OCI-M2 (cell line): ENCODE results near the gene FOXA2.

Experiments
- DNase-seq: peaks from one replicate; lab custom pipeline; 2025; ENCODE audit not compliant: unreplicated experiment; lab: John Stamatoyannopoulos, UW

Gene FOXA2

DNA sequence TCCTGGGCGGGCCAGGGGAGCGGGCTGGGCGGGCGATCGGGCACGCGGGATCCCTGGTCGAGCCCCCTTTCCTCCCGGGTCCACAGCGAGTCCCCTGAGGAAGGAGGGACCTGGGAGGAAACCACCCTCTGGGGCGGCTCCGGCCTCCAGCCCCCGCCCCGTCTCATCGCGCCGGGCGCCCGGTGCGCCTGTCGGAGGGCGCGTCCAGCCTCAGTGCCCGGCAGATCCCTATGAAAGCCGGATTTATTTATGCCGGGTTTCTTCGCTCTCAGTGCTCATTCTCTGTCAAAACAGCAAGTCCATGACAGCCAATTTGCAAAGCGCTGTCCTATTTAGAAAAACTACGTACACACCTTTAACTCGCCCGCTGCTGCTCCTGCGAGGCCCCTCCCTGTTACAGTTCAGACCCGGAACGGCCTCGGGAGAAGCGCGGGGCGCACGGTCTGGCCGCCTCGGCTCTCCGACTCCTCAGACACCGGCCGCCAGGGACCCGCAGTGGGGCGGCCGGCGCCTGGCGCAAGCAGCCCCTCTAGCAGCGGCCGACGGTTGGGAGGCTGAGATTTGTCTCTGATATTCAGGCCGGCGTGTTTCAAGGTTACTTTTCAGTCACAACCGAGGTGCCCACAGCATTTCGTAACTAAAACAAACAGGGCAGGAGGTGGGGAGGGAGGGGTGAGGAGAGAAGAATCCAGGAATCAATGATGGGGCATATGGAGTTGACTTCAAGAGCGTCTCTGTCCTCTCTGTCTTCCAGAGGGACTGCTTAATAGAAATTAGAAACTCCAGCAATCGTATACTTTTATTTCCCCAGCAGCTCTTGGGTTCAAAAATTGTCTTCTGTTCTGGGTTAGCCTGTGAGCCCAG is 782 bp upstream of the FOXA2 start:
- DNase-seq, result no peak

- DNase-seq, result no peak
These were observed 425 bp downstream of the FOXA2 start for GRCh38 chr20:22583773-22584521.

GRCh38 chr20:22582964-22583772 is 1.2 kb downstream of the FOXA2 start:
- DNase-seq, result no peak

DNA sequence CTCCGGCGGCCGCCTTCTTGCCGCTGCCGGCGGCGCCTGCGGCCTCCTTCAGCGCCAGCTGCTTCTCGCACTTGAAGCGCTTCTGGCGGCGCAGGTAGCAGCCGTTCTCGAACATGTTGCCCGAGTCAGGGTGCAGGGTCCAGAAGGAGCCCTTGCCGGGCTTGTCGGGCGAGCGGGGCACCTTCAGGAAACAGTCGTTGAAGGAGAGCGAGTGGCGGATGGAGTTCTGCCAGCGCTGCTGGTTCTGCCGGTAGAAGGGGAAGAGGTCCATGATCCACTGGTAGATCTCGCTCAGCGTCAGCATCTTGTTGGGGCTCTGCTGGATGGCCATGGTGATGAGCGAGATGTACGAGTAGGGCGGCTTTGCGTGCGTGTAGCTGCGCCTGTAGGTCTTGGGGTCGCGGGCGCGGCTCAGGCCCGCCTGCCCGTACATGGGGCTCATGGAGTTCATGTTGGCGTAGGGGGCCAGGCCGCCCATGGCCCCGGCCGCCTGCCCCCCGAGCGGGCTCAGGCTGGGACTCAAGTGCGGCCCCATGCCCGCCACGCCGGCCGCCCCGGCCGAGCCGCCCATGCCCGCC is 1.9 kb downstream of the FOXA2 start:
- no peak for DNase-seq

- no peak for DNase-seq
These were observed 2.7 kb downstream of the FOXA2 start for GRCh38 chr20:22581437-22582385.

DNA sequence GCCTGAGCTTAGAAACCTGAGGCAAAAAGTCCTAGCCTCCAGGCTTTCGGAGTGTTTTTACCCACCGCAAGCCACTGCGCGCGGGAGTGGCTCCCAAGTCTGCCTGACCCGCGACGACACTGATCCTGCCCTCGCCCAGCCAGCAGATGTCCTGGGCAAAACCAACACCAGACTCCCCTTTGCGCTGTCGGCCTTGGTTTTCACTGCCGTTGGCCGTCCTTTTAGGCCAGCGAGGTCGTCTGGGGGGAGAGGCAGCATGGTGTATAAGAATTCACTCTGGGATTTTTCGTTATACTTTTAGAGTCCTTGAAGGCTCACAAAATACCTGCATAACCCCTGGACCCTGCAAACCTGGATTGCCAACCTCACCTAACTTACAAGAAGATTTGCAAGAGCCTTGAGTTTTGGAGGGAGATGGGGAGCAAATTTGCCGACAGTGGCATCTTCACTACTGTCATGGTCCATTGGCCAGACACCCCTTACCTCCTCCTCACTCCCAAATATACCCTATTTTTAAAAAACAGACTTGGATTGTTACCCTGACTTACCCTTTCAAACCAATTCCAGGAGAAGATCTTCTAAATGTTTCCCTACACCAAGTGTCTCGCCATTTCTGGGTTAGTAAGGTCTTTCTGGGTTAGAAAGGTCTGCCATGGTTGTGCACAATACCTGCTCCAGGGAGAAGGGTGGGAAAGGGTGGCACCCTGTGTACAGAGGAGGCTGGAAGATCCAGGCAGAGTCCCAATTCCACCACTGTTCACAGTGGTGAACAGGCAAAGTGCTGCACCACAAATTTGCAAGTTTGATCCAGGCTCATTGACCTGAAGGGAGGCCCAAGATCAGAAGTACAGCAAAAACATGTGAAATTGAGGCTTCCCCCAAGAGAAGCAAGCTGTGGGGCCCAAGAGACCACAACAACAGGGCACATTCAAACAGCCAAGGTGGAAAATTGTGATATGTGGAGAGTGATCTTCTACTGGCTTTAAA is 4.4 kb downstream of the FOXA2 start:
- DNase-seq, result no peak

DNA sequence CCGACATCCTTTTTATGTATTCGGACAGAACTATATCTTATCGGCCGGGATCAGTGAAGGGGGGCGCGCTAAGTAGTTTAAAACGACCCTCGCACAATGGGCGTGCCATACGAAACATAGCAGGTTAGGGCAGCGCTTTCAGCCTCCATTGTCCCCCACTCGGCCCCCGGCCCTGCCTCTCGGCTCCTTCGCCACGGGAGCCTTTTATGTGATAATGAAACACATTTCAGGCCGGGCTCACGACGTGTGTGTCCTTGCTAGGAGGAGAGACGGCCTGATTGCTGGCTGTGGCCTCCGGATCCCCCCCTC is 5.3 kb downstream of the FOXA2 start:
- no peak for DNase-seq

DNA sequence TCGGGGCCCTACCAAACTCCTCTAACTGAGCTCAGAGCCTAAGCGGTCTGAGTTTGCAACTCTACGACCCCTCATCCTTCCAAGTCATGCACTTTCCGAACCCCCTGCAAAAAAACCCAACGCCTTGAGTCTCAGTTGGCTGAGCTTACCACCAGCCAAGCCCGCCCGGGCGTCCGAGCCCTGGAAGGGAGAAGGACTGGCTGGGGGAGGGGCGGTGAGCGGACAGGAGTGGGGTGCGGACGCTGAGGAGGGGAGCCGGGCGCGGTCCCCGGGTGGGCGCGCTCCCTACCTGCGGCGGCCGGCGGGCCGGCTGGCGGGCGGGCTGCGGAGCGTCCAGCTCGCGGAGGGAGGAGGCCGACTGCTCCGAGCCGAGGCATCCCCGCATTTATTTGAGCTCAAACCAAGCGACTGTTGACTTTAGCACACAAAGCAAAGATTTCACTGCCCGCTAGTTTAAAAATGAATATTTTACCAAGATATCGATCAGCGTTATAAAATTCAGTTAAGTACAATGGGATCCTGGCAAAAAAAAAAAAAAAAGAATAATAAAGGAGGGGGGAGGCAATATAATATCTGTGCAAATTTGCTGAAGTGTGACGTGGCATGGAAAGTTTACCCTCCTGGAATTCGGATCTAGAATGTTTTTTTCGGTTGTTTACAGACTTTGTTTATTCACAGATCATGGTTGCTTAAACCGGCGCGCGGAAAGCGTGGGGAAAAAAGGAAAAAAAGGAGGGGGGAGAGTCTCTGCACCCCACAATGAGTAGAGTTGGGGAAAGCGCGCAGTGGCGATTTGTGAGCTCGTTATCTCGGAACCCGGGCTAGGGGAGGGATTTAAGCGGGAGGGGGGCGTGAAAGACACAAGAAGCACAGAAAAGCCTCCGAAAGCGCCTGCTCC is 5.9 kb downstream of the FOXA2 start:
- DNase-seq, result no peak

DNA sequence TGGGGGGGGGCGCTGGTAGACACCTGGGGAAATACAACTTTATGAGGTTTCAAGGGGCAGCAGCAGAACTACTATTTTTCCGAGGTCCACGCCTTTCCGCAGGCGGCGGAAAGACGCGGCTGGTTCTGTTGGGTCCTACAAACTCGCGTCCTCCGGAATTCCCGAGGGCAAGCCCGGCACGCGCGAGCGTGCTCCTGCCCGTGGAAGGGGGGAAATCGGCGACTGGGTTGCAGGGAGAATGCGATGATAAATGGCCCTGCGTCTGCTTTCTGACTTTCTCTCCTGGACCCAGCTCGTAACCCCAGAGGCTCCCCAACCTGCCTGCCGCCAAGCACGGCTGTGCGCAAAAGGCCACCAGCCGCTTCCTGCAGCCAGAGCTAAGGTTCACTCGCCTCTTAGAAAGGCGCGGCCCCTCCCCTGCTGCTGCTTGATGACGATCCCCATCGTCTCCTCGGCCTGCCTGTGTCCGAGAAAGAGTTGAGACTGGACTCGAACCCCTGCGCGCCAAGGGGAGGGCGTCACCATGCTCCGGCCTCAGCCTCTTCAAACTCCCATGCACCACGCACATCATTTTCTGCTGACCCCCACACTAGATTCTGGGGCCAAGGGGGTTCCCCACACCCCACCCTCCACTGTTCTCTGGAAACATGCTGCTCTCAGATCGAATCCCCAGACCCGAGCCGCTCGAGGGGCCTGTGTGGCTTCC is 6.7 kb downstream of the FOXA2 start:
- no peak for DNase-seq

GRCh38 chr20:22576733-22577514 is 7.4 kb downstream of the FOXA2 start:
- DNase-seq, result no peak

- DNase-seq, result no peak
These were observed 8.1 kb downstream of the FOXA2 start for GRCh38 chr20:22576273-22576672.

DNA sequence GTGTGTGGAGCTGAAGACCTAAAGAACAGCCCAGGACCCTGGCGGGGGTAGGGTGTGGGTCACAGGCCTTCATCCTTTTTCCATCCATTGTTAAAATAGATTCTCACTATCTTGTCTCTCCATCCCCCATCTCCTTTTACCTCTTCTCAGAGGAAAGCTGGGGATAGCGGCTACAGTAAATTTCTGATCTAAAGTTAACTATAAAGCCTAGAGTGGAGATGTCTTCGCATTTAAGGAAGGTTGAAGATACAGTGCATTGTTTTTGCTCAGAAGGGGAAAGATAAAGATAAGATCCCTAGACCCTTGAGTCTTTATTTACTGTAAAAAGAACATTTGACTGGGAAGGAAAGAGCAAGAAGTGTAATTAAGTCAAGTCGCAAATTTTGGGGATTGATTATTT is 8.6 kb downstream of the FOXA2 start:
- DNase-seq, result no peak

DNA sequence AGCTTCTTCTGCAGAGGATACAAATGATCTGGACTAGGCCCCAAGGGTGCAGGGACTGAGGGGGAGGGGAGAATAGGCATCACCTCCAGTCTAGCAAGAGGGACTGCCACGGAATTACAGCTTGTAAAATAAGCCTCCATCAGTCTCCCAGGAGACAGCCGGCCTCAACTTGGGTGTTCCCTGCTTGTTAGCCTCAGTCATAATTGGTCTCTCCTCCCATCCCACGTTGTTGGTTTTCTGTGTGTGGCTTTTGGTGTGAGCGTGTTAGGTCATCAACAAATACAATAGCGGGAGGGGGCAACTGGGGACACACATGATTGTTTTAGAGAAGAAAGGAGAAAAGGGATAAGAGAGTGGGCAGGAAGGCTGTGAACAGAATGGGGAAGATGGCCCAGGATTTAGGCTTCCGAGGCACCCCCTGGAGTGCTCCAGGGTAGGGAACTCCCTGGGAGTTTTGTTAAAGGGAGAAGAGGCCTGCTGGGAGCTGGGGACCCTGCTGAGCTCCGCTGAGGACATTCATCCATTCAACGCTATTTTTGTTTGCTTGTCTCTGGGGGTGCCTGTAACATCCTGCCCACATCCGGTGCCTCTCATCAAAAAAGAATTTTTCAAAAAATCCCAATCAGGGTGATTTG is 9.2 kb downstream of the FOXA2 start:
- DNase-seq, result no peak

GRCh38 chr20:22574545-22575086 is 9.8 kb downstream of the FOXA2 start:
- DNase-seq, result no peak

GRCh38 chr20:22572491-22572890 is 11.9 kb downstream of the FOXA2 start:
- DNase-seq, result no peak

GRCh38 chr20:22572023-22572422 is 12.3 kb downstream of the FOXA2 start:
- DNase-seq, result no peak
